H1 (cell line): Measurements from ENCODE around the gene ARHGAP12. TPM values are rescaled to one million over a fixed set of nuclear protein-coding genes. Genes with fewer than 3 reads are reported as not detected.

Experiments
- CTCF ChIA-PET: fragments of 300-600 bp; sonication (Branson Sonifier 250); formaldehyde crosslinking; loops from one replicate; lab custom pipeline; 2021; ENCODE audit not compliant: partially characterized antibody; lab: Charles Lee
- POLR2A ChIA-PET: fragments of 300-600 bp; sonication (Branson Sonifier 250); formaldehyde crosslinking; loops from one replicate; lab custom pipeline; 2021; ENCODE audit warnings: inconsistent platforms; ENCODE audit not compliant: partially characterized antibody; lab: Charles Lee
- DNase-seq, 2 experiments: peaks; one replicate each; pipeline versions ENCODE4 v3.0.0 to v3.0.0-alpha.2; 2010 to 2022; ENCODE audit warnings: low spot score in 2 of 2, low read depth in 1 of 2, mixed read lengths in 1 of 2
- FAIRE-seq: peaks from 2 replicates; lab custom pipeline; 2011; peaks lifted over from hg19 to GRCh38; lab: Jason Lieb, UNC
- H2AFZ ChIP-seq: 2 replicates; pipeline ENCODE4 v1.8.1; 2012; ENCODE audit warnings: low read length, inconsistent platforms
- H2AK5ac ChIP-seq: 2 replicates; pipeline ENCODE4 v1.6.1; 2013; ENCODE audit warnings: low read depth, low read length
- H2BK120ac ChIP-seq: replicated peaks from 2 replicates; pipeline ENCODE3; 2013; ENCODE audit warnings: low read depth, low read length, inconsistent platforms
- H2BK12ac ChIP-seq: 2 replicates; pipeline ENCODE4 v1.6.1; 2013; ENCODE audit warnings: low read depth, low read length
- H2BK15ac ChIP-seq: 2 replicates; pipeline ENCODE4 v1.6.1; 2013; ENCODE audit warnings: low read length
- H2BK20ac ChIP-seq: 2 replicates; pipeline ENCODE4 v1.6.1; 2013; ENCODE audit warnings: low read length
- H2BK5ac ChIP-seq: 2 replicates; pipeline ENCODE4 v1.6.1; 2013; ENCODE audit warnings: low read depth, low read length
- H3K14ac ChIP-seq: 2 replicates; pipeline ENCODE4 v1.6.1; 2013; ENCODE audit warnings: inconsistent platforms; ENCODE audit not compliant: insufficient read length
- H3K18ac ChIP-seq: 2 replicates; pipeline ENCODE4 v1.6.1; 2013; ENCODE audit warnings: low read length; ENCODE audit errors: extremely low read depth
- H3K23ac ChIP-seq: 2 replicates; pipeline ENCODE4 v1.6.1; 2013; ENCODE audit warnings: inconsistent platforms; ENCODE audit not compliant: insufficient read length
- H3K23me2 ChIP-seq: 2 replicates; pipeline ENCODE4 v1.6.1; 2013; ENCODE audit warnings: low read depth, low read length
- H3K27ac ChIP-seq: 2 replicates; pipeline ENCODE4 v1.6.1; 2011; ENCODE audit warnings: low read depth, low read length, inconsistent platforms
- H3K27me3 ChIP-seq, 4 experiments: replicated peaks in 1 of 4; 1 replicate in 1 of 4; 2 replicates in 3 of 4; pipeline versions ENCODE4 v1.6.1 to v1.8.1; 2011 to 2013; ENCODE audit warnings: low read length in 3 of 4, mild to moderate bottlenecking in 3 of 4, inconsistent platforms in 2 of 4, mixed read lengths in 2 of 4, moderate library complexity in 1 of 4; ENCODE audit not compliant: control insufficient read depth in 3 of 4, insufficient read depth in 3 of 4; ENCODE audit errors: extremely low read depth in 1 of 4
- H3K36me3 ChIP-seq, 4 experiments: 2 replicates each; pipeline versions ENCODE4 v1.6.1 to v1.8.1; 2011 to 2013; ENCODE audit warnings: mild to moderate bottlenecking in 4 of 4, low read length in 3 of 4, moderate library complexity in 2 of 4, control low read depth in 1 of 4, inconsistent platforms in 1 of 4; ENCODE audit not compliant: insufficient read depth in 4 of 4, control insufficient read depth in 2 of 4
- H3K4ac ChIP-seq: replicated peaks from 2 replicates; pipeline ENCODE3; 2013; ENCODE audit warnings: low read length, low read depth, mixed read lengths, inconsistent platforms; ENCODE audit not compliant: insufficient read length
- H3K4me1 ChIP-seq, 4 experiments: replicated peaks in 1 of 4; 1 replicate in 1 of 4; 2 replicates in 3 of 4; pipeline versions ENCODE4 v1.6.1 to v1.8.1; 2011 to 2013; ENCODE audit warnings: low read length in 3 of 4, inconsistent platforms in 2 of 4, mixed read lengths in 1 of 4; ENCODE audit not compliant: insufficient read depth in 4 of 4, control insufficient read depth in 3 of 4
- H3K4me2 ChIP-seq, 2 experiments: 2 replicates each; pipeline versions ENCODE4 v1.6.1 to v1.8.1; 2011 to 2013; ENCODE audit warnings: low read depth in 2 of 2, low read length in 2 of 2, control low read depth in 1 of 2, inconsistent platforms in 1 of 2, mild to moderate bottlenecking in 1 of 2; ENCODE audit not compliant: insufficient read depth in 1 of 2
- H3K4me3 ChIP-seq, 4 experiments: fragments of 200-600, 300-600 bp in 1 of 4; sonication (generic), shearing (Covaris generic), sonication (Bioruptor Twin) in 1 of 4; 2 replicates each; pipeline versions ENCODE4 v1.5.1 to v1.8.1; 2011 to 2016; ENCODE audit warnings: low read length in 4 of 4, low read depth in 3 of 4, control low read depth in 2 of 4, inconsistent platforms in 2 of 4, mild to moderate bottlenecking in 2 of 4, mixed read lengths in 1 of 4, moderate library complexity in 1 of 4; ENCODE audit not compliant: insufficient read depth in 2 of 4; ENCODE audit errors: extremely low read depth in 1 of 4
- H3K56ac ChIP-seq: replicated peaks from 2 replicates; pipeline ENCODE3; 2013; ENCODE audit warnings: low read depth, mild to moderate bottlenecking, mixed read lengths, low read length, inconsistent platforms; ENCODE audit not compliant: insufficient read length
- H3K79me1 ChIP-seq: 2 replicates; pipeline ENCODE4 v1.6.1; 2013; ENCODE audit warnings: low read depth, low read length, control low read depth
- H3K79me2 ChIP-seq, 2 experiments: 2 replicates each; pipeline versions ENCODE4 v1.6.1 to v1.8.1; 2012 to 2013; ENCODE audit warnings: low read length in 2 of 2, mild to moderate bottlenecking in 2 of 2, inconsistent platforms in 1 of 2; ENCODE audit not compliant: insufficient read depth in 2 of 2, control insufficient read depth in 1 of 2
- H3K9ac ChIP-seq, 4 experiments: replicated peaks in 1 of 4; 1 replicate in 1 of 4; 2 replicates in 3 of 4; pipeline versions ENCODE4 v1.6.1 to v1.8.1; 2011 to 2013; ENCODE audit warnings: low read depth in 3 of 4, low read length in 3 of 4, control low read depth in 2 of 4, mild to moderate bottlenecking in 2 of 4, moderate library complexity in 2 of 4, inconsistent platforms in 1 of 4; ENCODE audit errors: extremely low read depth in 1 of 4
- H3K9me3 ChIP-seq, 2 experiments: 2 replicates each; pipeline versions ENCODE4 v1.6.1 to v1.8.1; 2012 to 2013; ENCODE audit warnings: mild to moderate bottlenecking in 2 of 2, moderate library complexity in 2 of 2, control low read depth in 1 of 2, inconsistent platforms in 1 of 2, low read depth in 1 of 2, low read length in 1 of 2, mixed read lengths in 1 of 2; ENCODE audit not compliant: insufficient read depth in 2 of 2
- H4K20me1 ChIP-seq, 2 experiments: replicated peaks in 1 of 2; 2 replicates each; pipeline versions ENCODE3 to v1.8.1; 2011 to 2013; ENCODE audit warnings: inconsistent platforms in 2 of 2, low read length in 2 of 2, mild to moderate bottlenecking in 1 of 2; ENCODE audit not compliant: insufficient read depth in 2 of 2, control insufficient read depth in 1 of 2
- H4K5ac ChIP-seq: 2 replicates; pipeline ENCODE4 v1.6.1; 2013; ENCODE audit warnings: low read length, low read depth, mixed read lengths, inconsistent platforms; ENCODE audit not compliant: insufficient read length
- H4K8ac ChIP-seq: 2 replicates; pipeline ENCODE4 v1.8.0; 2013; ENCODE audit warnings: mild to moderate bottlenecking, moderate library complexity, low read length, inconsistent platforms; ENCODE audit not compliant: insufficient read depth; ENCODE audit errors: extremely low read depth
- H4K91ac ChIP-seq: replicated peaks from 2 replicates; pipeline ENCODE3; 2013; ENCODE audit warnings: low read length, mixed read lengths, inconsistent platforms; ENCODE audit not compliant: insufficient read length
- BACH1 ChIP-seq: IDR thresholded peaks from 2 replicates; pipeline ENCODE4 v1.6.1; 2012; ENCODE audit warnings: low read length, improper control_type of control experiment
- EGR1 ChIP-seq: IDR thresholded peaks from 2 replicates; pipeline ENCODE4 v1.6.1; 2011; ENCODE audit warnings: low read depth, low read length, borderline replicate concordance
- SUZ12 ChIP-seq: fragments of 200-600 bp; sonication (generic); IDR thresholded peaks from 2 replicates; pipeline ENCODE4 v1.6.1; 2012; ENCODE audit warnings: mild to moderate bottlenecking, inconsistent platforms, low read length, moderate library complexity, mixed read lengths
- TAF1 ChIP-seq: IDR thresholded peaks from 2 replicates; pipeline ENCODE4 v1.6.1; 2011; ENCODE audit warnings: mild to moderate bottlenecking, low read depth, low read length
- TCF12 ChIP-seq: IDR thresholded peaks from 2 replicates; pipeline ENCODE4 v1.6.1; 2011; ENCODE audit warnings: low read depth, mild to moderate bottlenecking, low read length
- WGBS, 2 experiments: shearing (Covaris generic) in 1 of 2; methylation state at CpG; one replicate each; pipeline versions ENCODE4 v1.1.6 to v1.1.7; 2013 to 2015; ENCODE audit warnings: low lambda C conversion rate in 2 of 2, mixed read lengths in 2 of 2, inconsistent platforms in 1 of 2, low coverage in 1 of 2, missing lambda C conversion rate in 1 of 2; ENCODE audit not compliant: insufficient replicate concordance in 2 of 2, insufficient coverage in 1 of 2, insufficient read length in 1 of 2; ENCODE audit errors: extremely low coverage in 1 of 2, missing lambda C conversion rate in 1 of 2; 5-methylcytosine and 5-hydroxymethylcytosine counted together
- polyA plus RNA-seq, 7 experiments: library from polyadenylated mRNA; depleted of rRNA in 3 of 7; stranded (reverse) in 5 of 7; unstranded in 2 of 7; fragments of >200 nt in 5 of 7; fragments of 200-250 nt in 2 of 7; gene quantifications; 1 replicate in 5 of 7; 2 replicates in 1 of 7; 4 replicates in 1 of 7; pipeline versions ENCODE4 v1.2.1 to v1.2.3, GENCODE V29; 2011 to 2013; ENCODE audit warnings: missing spikeins in 2 of 7, mixed read lengths in 2 of 7
- total RNA-seq: library from RNA; stranded (reverse); fragmentation: NEBNext Ultra II Directional; extraction: Animal tissue kit (Norgen Biotek cat#: 25700); gene quantifications from 2 replicates; pipeline ENCODE4 v1.2.1, GENCODE V29; 2021

ARHGAP12 gene
- total and polyA plus RNA-seq, 2 of the 8 experiments (the other 6 are each of a cell fraction or from before 2014, with no cell fraction given) = 10.1 to 39.0 TPM

DNA sequence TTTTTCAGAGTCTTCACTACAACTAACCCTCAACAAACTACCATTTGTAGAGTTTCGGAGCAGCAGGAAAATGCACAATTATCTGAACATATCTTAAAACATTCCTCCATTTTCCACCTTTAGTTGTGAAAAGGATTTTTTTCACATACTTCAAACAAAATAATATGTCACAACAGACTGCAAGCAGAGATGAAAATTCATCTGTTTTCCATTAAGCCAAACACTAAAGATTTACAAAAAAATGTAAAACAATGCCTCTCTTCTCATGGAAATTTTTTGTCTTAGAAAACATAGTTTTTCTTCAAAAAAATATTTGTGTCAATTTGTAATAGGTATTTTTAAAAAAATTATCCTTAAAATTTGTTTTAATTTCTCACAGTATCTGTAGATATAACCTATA is 98.9 kb downstream of the ARHGAP12 start:
- Histone ChIP-seq H3K4me3 (no peak overlapping the region), H2BK12ac (no peak overlapping the region), H2BK15ac (no peak overlapping the region), H4K5ac (no peak overlapping the region), H4K91ac (no peak overlapping the region), H3K27me3 (no peaks in the 10 kb centered on the region), H3K14ac (no peak overlapping the region), H3K23me2 (0 out of 2 replicates have a peak, but pooled peaks cover 3% of the 10 kb centered on the region), H2BK20ac (no peak overlapping the region), H3K56ac (no peak overlapping the region), H4K20me1 (no peaks in the 10 kb centered on the region), H3K79me2 (no peaks in the 10 kb centered on the region; a peak in 1 of 4 replicates), H4K8ac (no peak overlapping the region), H2AFZ (no peak overlapping the region), H2AK5ac (no peak overlapping the region), H3K4me1 (peaks cover 0 to 4% (median 0%) of the 10 kb centered on the region in 4 experiments; a peak in 1 of 7 replicates), H3K23ac (no peak overlapping the region), H2BK120ac (no peak overlapping the region), H3K9ac (no peak overlapping the region), H3K36me3 (no peaks in the 10 kb centered on the region), H3K4me2 (0 out of 4 replicates have a peak overlapping the region, but pooled peaks of 1 of the 2 experiments have one; percentile 23), H3K27ac (no peak overlapping the region), H2BK5ac (no peak overlapping the region), H3K9me3 (no peaks in the 10 kb centered on the region), H3K4ac (no peak overlapping the region), H3K79me1 (no peaks in the 10 kb centered on the region), H3K18ac (no peak overlapping the region)
- ChIA-PET CTCF (no interaction called here), POLR2A (no interaction called here)
- no peak for FAIRE-seq
- DNase-seq = no peak
- TF ChIP-seq EGR1 = no peak
- no peak for TF ChIP-seq TAF1
- TF ChIP-seq BACH1 = no peak
- TF ChIP-seq SUZ12 = no peak
- no peak for TF ChIP-seq TCF12
- WGBS, 2 experiments = 65% methylated on average over 1 of the region's 1 CpG; no CpG with 5 or more reads in 1 of the 2 experiments
